Measurements from ENCODE around the gene TMEM184B. TPM values are rescaled to one million over a fixed set of nuclear protein-coding genes. Genes with fewer than 3 reads are reported as not detected.

The TMEM184B gene
- total RNA-seq, 1 donor from 2014 or later = 88.0 TPM

DNA sequence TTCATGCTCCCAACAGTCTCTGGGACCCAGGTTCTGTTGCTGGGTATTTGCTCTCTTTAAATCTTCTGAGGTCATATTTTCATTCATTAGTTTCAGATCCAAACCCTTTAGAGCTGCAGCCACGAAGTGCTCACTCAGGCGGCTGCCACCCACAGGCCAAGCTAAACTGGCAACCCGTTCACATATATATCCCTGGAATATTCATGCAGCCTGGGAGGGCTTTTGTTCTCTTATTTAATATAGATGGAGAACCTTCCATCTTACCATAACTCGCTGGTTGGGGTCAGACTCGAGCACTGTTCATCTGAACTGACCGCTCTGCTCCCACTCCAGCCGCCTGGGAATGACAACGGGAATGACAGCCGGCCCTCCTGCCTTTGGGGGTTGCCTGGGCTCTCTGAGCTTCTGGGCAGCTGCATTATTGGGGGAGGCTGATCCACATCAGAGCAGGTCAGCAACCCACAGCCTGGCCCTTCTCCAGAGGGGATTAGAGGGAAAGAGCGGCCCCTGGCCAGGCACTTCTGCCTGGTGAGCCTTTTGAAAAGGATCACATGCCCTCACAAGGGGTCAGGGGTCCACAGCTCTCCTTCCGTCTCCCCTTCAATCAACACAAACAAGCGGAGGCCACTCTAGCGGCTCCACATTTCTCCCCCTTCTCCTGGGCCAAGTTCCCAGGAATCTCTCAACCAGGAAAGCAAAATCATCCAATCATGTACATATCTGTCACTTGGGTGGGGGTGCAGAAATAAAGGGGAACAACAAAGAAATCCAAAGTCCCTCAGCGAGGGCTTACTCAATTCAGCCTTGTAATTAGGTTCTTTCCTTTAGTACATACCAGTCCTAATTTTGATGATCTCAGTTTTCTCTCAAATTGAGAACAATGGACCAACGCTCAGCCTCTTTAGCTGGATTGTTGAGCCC lies 11.8 kb downstream of the TMEM184B start:
- Mint-ChIP-seq H3K4me3 (ENCODE audit: unreplicated experiment) (no peak overlapping the region), H3K4me1 (ENCODE audit: unreplicated experiment) (peaks cover 44% of the 10 kb centered on the region), H3K27ac (ENCODE audit: unreplicated experiment) (peak overlapping the region; percentile 61), H3K36me3 (ENCODE audit: unreplicated experiment) (peaks cover 11% of the 10 kb centered on the region), H3K27me3 (ENCODE audit: unreplicated experiment) (no peaks in the 10 kb centered on the region), H3K9me3 (ENCODE audit: unreplicated experiment) (no peaks in the 10 kb centered on the region)
- TF ChIP-seq, protein P1, sequence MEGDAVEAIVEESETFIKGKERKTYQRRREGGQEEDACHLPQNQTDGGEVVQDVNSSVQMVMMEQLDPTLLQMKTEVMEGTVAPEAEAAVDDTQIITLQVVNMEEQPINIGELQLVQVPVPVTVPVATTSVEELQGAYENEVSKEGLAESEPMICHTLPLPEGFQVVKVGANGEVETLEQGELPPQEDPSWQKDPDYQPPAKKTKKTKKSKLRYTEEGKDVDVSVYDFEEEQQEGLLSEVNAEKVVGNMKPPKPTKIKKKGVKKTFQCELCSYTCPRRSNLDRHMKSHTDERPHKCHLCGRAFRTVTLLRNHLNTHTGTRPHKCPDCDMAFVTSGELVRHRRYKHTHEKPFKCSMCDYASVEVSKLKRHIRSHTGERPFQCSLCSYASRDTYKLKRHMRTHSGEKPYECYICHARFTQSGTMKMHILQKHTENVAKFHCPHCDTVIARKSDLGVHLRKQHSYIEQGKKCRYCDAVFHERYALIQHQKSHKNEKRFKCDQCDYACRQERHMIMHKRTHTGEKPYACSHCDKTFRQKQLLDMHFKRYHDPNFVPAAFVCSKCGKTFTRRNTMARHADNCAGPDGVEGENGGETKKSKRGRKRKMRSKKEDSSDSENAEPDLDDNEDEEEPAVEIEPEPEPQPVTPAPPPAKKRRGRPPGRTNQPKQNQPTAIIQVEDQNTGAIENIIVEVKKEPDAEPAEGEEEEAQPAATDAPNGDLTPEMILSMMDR (IDR thresholded peaks at IDR 0.05) = no peak
- no peak for DNase-seq (ENCODE audit: extremely low spot score, unreplicated experiment)

DNA sequence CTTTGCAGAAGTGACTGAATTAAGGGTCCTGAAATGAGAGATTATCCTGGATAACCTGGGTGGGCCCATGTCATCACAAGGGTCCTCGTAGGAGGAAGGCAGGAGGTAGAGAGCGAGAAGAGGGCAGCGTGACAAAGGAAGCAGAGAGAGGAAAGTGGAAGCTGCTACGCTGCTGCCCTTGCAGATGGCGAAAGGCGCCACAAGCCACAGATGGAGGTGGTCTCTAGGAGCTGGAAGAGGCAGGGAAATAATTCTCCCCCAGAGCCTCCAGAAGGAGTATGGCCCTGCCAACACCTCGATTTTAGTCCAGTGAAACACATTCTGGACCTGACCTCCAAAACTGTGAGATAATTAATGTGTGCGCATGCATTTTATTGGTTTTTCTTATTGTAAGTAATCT lies 13.4 kb downstream of the TMEM184B start:
- H3K4me1 Mint-ChIP-seq (ENCODE audit: unreplicated experiment) = peaks cover 47% of the 10 kb centered on the region
- TF ChIP-seq, protein P1 (IDR thresholded peaks at IDR 0.05) = no peak
- no peak for DNase-seq (ENCODE audit: extremely low spot score, unreplicated experiment)
- no peaks in the 10 kb centered on the region for H3K9me3 Mint-ChIP-seq (ENCODE audit: unreplicated experiment)
- H3K36me3 Mint-ChIP-seq (ENCODE audit: unreplicated experiment) = peaks cover 11% of the 10 kb centered on the region
- no peaks in the 10 kb centered on the region for H3K27me3 Mint-ChIP-seq (ENCODE audit: unreplicated experiment)
- H3K27ac Mint-ChIP-seq (ENCODE audit: unreplicated experiment) = peak overlapping the region; percentile 88
- no peak overlapping the region for H3K4me3 Mint-ChIP-seq (ENCODE audit: unreplicated experiment)

DNA sequence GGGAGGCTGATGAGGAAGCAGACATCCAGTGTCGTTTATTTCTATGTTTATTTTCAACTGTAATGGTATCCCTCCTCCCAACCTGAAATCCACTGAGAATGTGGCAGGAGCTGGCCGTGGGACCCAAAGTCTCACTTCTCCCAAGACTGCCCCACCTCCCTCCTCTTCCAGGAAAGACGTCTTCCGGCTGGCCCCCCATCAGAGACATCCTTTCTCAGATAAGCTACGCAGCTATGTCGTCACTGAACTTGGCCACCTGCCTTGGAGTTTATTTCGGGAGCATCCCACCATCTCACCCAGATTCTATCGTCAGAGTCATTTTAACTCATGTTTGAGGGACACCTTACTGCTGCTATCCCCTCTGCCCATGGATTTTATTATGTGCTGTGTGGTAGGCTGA lies 13.9 kb downstream of the TMEM184B start:
- Mint-ChIP-seq H3K4me3 (ENCODE audit: unreplicated experiment) (no peak overlapping the region), H3K4me1 (ENCODE audit: unreplicated experiment) (peaks cover 47% of the 10 kb centered on the region), H3K27ac (ENCODE audit: unreplicated experiment) (peak overlapping the region; percentile 88), H3K27me3 (ENCODE audit: unreplicated experiment) (no peaks in the 10 kb centered on the region), H3K9me3 (ENCODE audit: unreplicated experiment) (no peaks in the 10 kb centered on the region), H3K36me3 (ENCODE audit: unreplicated experiment) (peaks cover 11% of the 10 kb centered on the region)
- DNase-seq (ENCODE audit: extremely low spot score, unreplicated experiment) = no peak
- TF ChIP-seq, protein P1 (IDR thresholded peaks at IDR 0.05) = no peak

DNA sequence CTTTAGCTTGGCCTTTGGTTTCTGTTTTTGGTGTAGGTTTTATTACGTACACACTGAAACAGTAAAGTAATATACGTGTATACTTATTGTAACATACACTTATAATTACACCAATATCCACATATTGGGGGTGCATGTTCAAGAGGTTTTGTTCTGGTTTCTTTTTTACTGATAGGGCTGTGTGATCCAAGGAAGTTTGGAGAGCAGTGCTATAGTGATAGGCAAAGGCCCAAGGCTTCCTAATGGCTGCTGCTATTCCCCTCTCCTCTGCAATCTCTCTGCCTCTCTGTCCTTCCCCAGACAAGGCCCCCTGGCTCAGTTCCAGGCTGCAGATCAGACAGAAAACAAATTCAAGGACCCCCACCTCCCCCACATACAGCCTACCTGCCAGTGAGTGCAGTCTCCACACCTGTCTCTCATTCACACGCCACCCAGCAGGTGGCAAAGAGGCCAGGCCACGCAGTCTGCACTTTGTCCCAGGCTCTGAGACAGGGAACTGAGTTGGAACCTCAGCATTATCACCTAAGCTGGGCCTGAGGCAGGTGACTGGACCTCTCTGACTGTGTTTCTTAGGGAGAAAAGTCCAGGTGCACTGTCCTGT lies 15.1 kb downstream of the TMEM184B start:
- TF ChIP-seq, protein P1 (IDR thresholded peaks at IDR 0.05) = no peak
- H3K4me1 Mint-ChIP-seq (ENCODE audit: unreplicated experiment) = peaks cover 44% of the 10 kb centered on the region
- no peaks in the 10 kb centered on the region for H3K27me3 Mint-ChIP-seq (ENCODE audit: unreplicated experiment)
- H3K9me3 Mint-ChIP-seq (ENCODE audit: unreplicated experiment) = no peaks in the 10 kb centered on the region
- peak overlapping the region; percentile 88 for H3K27ac Mint-ChIP-seq (ENCODE audit: unreplicated experiment)
- H3K36me3 Mint-ChIP-seq (ENCODE audit: unreplicated experiment) = peaks cover 3% of the 10 kb centered on the region
- no peak for DNase-seq (ENCODE audit: extremely low spot score, unreplicated experiment)
- no peak overlapping the region for H3K4me3 Mint-ChIP-seq (ENCODE audit: unreplicated experiment)

DNA sequence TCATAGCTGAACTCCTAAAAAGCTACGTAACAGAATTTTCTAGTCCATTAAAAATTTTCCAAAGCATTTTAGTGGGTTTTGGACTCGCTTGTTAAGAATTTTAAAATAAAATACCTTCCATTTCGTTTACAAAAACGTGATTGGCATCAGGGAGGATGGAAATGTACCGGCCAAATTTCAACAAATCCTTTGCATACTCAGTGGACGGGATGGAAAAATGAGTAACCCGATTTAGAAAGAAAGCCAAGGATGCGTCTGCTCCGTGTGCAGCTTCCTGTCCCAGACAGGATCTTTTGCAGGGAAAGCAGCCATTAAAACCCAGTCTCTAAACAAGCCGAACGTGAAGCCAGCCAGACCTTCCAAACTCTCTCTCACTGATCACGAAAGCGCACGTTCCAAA lies 15.6 kb downstream of the TMEM184B start:
- Mint-ChIP-seq H3K36me3 (ENCODE audit: unreplicated experiment) (peaks cover under 1% of the 10 kb centered on the region), H3K27ac (ENCODE audit: unreplicated experiment) (peak overlapping the region; percentile 88), H3K4me1 (ENCODE audit: unreplicated experiment) (peaks cover 40% of the 10 kb centered on the region), H3K9me3 (ENCODE audit: unreplicated experiment) (no peaks in the 10 kb centered on the region), H3K4me3 (ENCODE audit: unreplicated experiment) (peak overlapping the region; percentile 57), H3K27me3 (ENCODE audit: unreplicated experiment) (no peaks in the 10 kb centered on the region)
- no peak for DNase-seq (ENCODE audit: extremely low spot score, unreplicated experiment)
- TF ChIP-seq, protein P1 (IDR thresholded peaks at IDR 0.05) = no peak

Measured in osteocyte (in vitro differentiated cells).